ENCODE data around the gene RIPK4. TPM values are rescaled to one million over a fixed set of nuclear protein-coding genes. Genes with fewer than 3 reads are reported as not detected.

RIPK4 gene
- total RNA-seq, 1 donor from 2014 or later: not detected

GRCh38 chr21:41753006-41753898 lies 13.6 kb downstream of the RIPK4 start:
- Mint-ChIP-seq H3K27ac (no peak overlapping the region), H3K4me3 (no peak overlapping the region), H3K9me3 (no peaks in the 10 kb centered on the region), H3K4me1 (ENCODE audit: low read depth) (no peaks in the 10 kb centered on the region), H3K36me3 (ENCODE audit: low read depth) (no peaks in the 10 kb centered on the region), H3K27me3 (ENCODE audit: insufficient read depth) (no peaks in the 10 kb centered on the region)
- intact Hi-C loops (cut with micrococcal nuclease): no loop called here
- DNase-seq (ENCODE audit: low spot score): no peak

- Mint-ChIP-seq H3K9me3 (no peaks in the 10 kb centered on the region), H3K36me3 (ENCODE audit: low read depth) (no peaks in the 10 kb centered on the region), H3K27ac (no peak overlapping the region), H3K4me3 (no peak overlapping the region), H3K4me1 (ENCODE audit: low read depth) (no peaks in the 10 kb centered on the region), H3K27me3 (ENCODE audit: insufficient read depth) (no peaks in the 10 kb centered on the region)
- intact Hi-C loops (cut with micrococcal nuclease): no loop called here
- DNase-seq (ENCODE audit: low spot score): no peak
Measured at GRCh38 chr21:41752231-41752681, 14.6 kb downstream of the RIPK4 start.

GRCh38 chr21:41751611-41752011 lies 15.2 kb downstream of the RIPK4 start:
- no peaks in the 10 kb centered on the region for H3K36me3 Mint-ChIP-seq (ENCODE audit: low read depth)
- H3K27me3 Mint-ChIP-seq (ENCODE audit: insufficient read depth): no peaks in the 10 kb centered on the region
- H3K4me1 Mint-ChIP-seq (ENCODE audit: low read depth): no peaks in the 10 kb centered on the region
- no peak overlapping the region for H3K4me3 Mint-ChIP-seq
- intact Hi-C loops (cut with micrococcal nuclease): no loop called here
- H3K9me3 Mint-ChIP-seq: no peaks in the 10 kb centered on the region
- no peak for DNase-seq (ENCODE audit: low spot score)
- no peak overlapping the region for H3K27ac Mint-ChIP-seq

GRCh38 chr21:41750532-41751151 lies 16.2 kb downstream of the RIPK4 start:
- Mint-ChIP-seq H3K4me3 (no peak overlapping the region), H3K9me3 (no peaks in the 10 kb centered on the region), H3K27ac (no peak overlapping the region), H3K27me3 (ENCODE audit: insufficient read depth) (no peaks in the 10 kb centered on the region), H3K36me3 (ENCODE audit: low read depth) (no peaks in the 10 kb centered on the region), H3K4me1 (ENCODE audit: low read depth) (no peaks in the 10 kb centered on the region)
- no peak for DNase-seq (ENCODE audit: low spot score)
- intact Hi-C loops (cut with micrococcal nuclease): no loop called here

- no peak overlapping the region for H3K4me3 Mint-ChIP-seq
- intact Hi-C loops (cut with micrococcal nuclease): no loop called here
- no peaks in the 10 kb centered on the region for H3K27me3 Mint-ChIP-seq (ENCODE audit: insufficient read depth)
- DNase-seq (ENCODE audit: low spot score): no peak
- no peaks in the 10 kb centered on the region for H3K9me3 Mint-ChIP-seq
- no peaks in the 10 kb centered on the region for H3K4me1 Mint-ChIP-seq (ENCODE audit: low read depth)
- H3K36me3 Mint-ChIP-seq (ENCODE audit: low read depth): no peaks in the 10 kb centered on the region
- no peak overlapping the region for H3K27ac Mint-ChIP-seq
Measured at GRCh38 chr21:41750051-41750450, 16.8 kb downstream of the RIPK4 start.

GRCh38 chr21:41749286-41749685 lies 17.6 kb downstream of the RIPK4 start:
- Mint-ChIP-seq H3K4me1 (ENCODE audit: low read depth) (no peaks in the 10 kb centered on the region), H3K27me3 (ENCODE audit: insufficient read depth) (no peaks in the 10 kb centered on the region), H3K4me3 (no peak overlapping the region), H3K27ac (no peak overlapping the region), H3K36me3 (ENCODE audit: low read depth) (no peaks in the 10 kb centered on the region), H3K9me3 (no peaks in the 10 kb centered on the region)
- no peak for DNase-seq (ENCODE audit: low spot score)
- intact Hi-C loops (cut with micrococcal nuclease): no loop called here

- intact Hi-C loops (cut with micrococcal nuclease): no loop called here
- Mint-ChIP-seq H3K9me3 (no peaks in the 10 kb centered on the region), H3K36me3 (ENCODE audit: low read depth) (no peaks in the 10 kb centered on the region), H3K27me3 (ENCODE audit: insufficient read depth) (no peaks in the 10 kb centered on the region), H3K27ac (no peak overlapping the region), H3K4me3 (no peak overlapping the region), H3K4me1 (ENCODE audit: low read depth) (no peaks in the 10 kb centered on the region)
- DNase-seq (ENCODE audit: low spot score): no peak
Measured at GRCh38 chr21:41747943-41748738, 18.7 kb downstream of the RIPK4 start.

- no peaks in the 10 kb centered on the region for H3K27me3 Mint-ChIP-seq (ENCODE audit: insufficient read depth)
Measured at GRCh38 chr21:41746744-41747006, 20.2 kb downstream of the RIPK4 start.

GRCh38 chr21:41745971-41746743 lies 20.7 kb downstream of the RIPK4 start:
- intact Hi-C loops (cut with micrococcal nuclease): no loop called here
- Mint-ChIP-seq H3K27me3 (ENCODE audit: insufficient read depth) (no peaks in the 10 kb centered on the region), H3K9me3 (no peaks in the 10 kb centered on the region), H3K4me3 (no peak overlapping the region), H3K4me1 (ENCODE audit: low read depth) (no peaks in the 10 kb centered on the region), H3K27ac (no peak overlapping the region), H3K36me3 (ENCODE audit: low read depth) (no peaks in the 10 kb centered on the region)
- DNase-seq (ENCODE audit: low spot score): no peak

More at GRCh38 chr21:41746744-41747006, 20.2 kb downstream of the RIPK4 start:
- Mint-ChIP-seq H3K36me3 (ENCODE audit: low read depth) (no peaks in the 10 kb centered on the region), H3K27ac (no peak overlapping the region), H3K9me3 (no peaks in the 10 kb centered on the region), H3K4me3 (no peak overlapping the region), H3K4me1 (ENCODE audit: low read depth) (no peaks in the 10 kb centered on the region)
- intact Hi-C loops (cut with micrococcal nuclease): no loop called here
- DNase-seq (ENCODE audit: low spot score): no peak

GRCh38 chr21:41745026-41745820 lies 21.6 kb downstream of the RIPK4 start:
- Mint-ChIP-seq H3K27me3 (ENCODE audit: insufficient read depth) (peaks cover 1% of the 10 kb centered on the region), H3K27ac (no peak overlapping the region), H3K4me1 (ENCODE audit: low read depth) (no peaks in the 10 kb centered on the region), H3K9me3 (no peaks in the 10 kb centered on the region), H3K36me3 (ENCODE audit: low read depth) (no peaks in the 10 kb centered on the region), H3K4me3 (no peak overlapping the region)
- intact Hi-C loops (cut with micrococcal nuclease): no loop called here
- no peak for DNase-seq (ENCODE audit: low spot score)

GRCh38 chr21:41744028-41744930 lies 22.6 kb downstream of the RIPK4 start:
- intact Hi-C loops (cut with micrococcal nuclease): no loop called here
- Mint-ChIP-seq H3K27me3 (ENCODE audit: insufficient read depth) (peaks cover 1% of the 10 kb centered on the region), H3K27ac (no peak overlapping the region), H3K4me1 (ENCODE audit: low read depth) (no peaks in the 10 kb centered on the region), H3K9me3 (no peaks in the 10 kb centered on the region), H3K36me3 (ENCODE audit: low read depth) (no peaks in the 10 kb centered on the region), H3K4me3 (no peak overlapping the region)
- DNase-seq (ENCODE audit: low spot score): no peak
